Neural cell (in vitro differentiated cells): ENCODE measurements around the gene OR10G8. TPM values are rescaled to one million over a fixed set of nuclear protein-coding genes. Genes with fewer than 3 reads are reported as not detected.
"Not testable (repeated sequence)": the region's sequence is repeated elsewhere in the genome, so short reads cannot be mapped to it uniquely, and the experiment has no call there.

Experiments
- H2AFZ ChIP-seq: fragments of 200-600, 300-800 bp; sonication (generic), shearing (Covaris generic); 2 replicates; pipeline ENCODE4 v1.6.0; 2014; ENCODE audit warnings: low read depth, mild to moderate bottlenecking, antibody characterized with exemption, low read length, moderate library complexity
- H3F3A ChIP-seq: fragments of 200-600 bp; shearing (Covaris generic); 2 replicates; pipeline ENCODE4 v1.6.1; 2016; ENCODE audit warnings: mild to moderate bottlenecking, moderate library complexity, mixed read lengths, antibody characterized with exemption, low read length; ENCODE audit not compliant: insufficient read depth, poor library complexity, severe bottlenecking
- H3K27ac ChIP-seq: fragments of 200-600, 300-800 bp; sonication (generic), shearing (Covaris generic); 2 replicates; pipeline ENCODE4 v1.5.1; 2014; ENCODE audit warnings: mild to moderate bottlenecking, low read length, moderate library complexity
- H3K27me3 ChIP-seq: fragments of 300-800, 200-600 bp; sonication (generic), shearing (Covaris generic); 2 replicates; pipeline ENCODE4 v1.6.0; 2014; ENCODE audit warnings: mild to moderate bottlenecking, low read depth, low read length, moderate library complexity; ENCODE audit not compliant: insufficient read depth
- H3K36me3 ChIP-seq: fragments of 300-800, 200-600 bp; sonication (generic), shearing (Covaris generic); 2 replicates; pipeline ENCODE4 v1.5.1; 2014; ENCODE audit warnings: mild to moderate bottlenecking, antibody characterized with exemption, low read length, moderate library complexity; ENCODE audit not compliant: insufficient read depth
- H3K4me2 ChIP-seq: fragments of 300-800, 200-600 bp; sonication (generic), shearing (Covaris generic); 2 replicates; pipeline ENCODE4 v1.6.0; 2014; ENCODE audit warnings: mild to moderate bottlenecking, low read length
- H3K4me3 ChIP-seq: fragments of 300-800, 200-600 bp; sonication (generic), shearing (Covaris generic); 2 replicates; pipeline ENCODE4 v1.5.1; 2014; ENCODE audit warnings: mild to moderate bottlenecking, low read length, moderate library complexity
- H3K79me2 ChIP-seq: fragments of 200-600 bp; shearing (Covaris generic); replicated peaks from 2 replicates; pipeline ENCODE4 v1.6.0; 2014; ENCODE audit warnings: mild to moderate bottlenecking, low read length, moderate library complexity; ENCODE audit not compliant: insufficient read depth
- H3K9ac ChIP-seq: fragments of 300-800, 200-600 bp; sonication (generic), shearing (Covaris generic); 2 replicates; pipeline ENCODE4 v1.6.1; 2016; ENCODE audit warnings: mild to moderate bottlenecking, low read length, mixed read lengths
- H3K9me2 ChIP-seq: fragments of 200-600 bp; shearing (Covaris generic); 2 replicates; pipeline ENCODE4 v1.6.1; 2016; ENCODE audit warnings: mild to moderate bottlenecking, low read length, mixed read lengths; ENCODE audit not compliant: insufficient read depth
- H3K9me3 ChIP-seq: fragments of 200-600, 300-800 bp; sonication (generic), shearing (Covaris generic); 2 replicates; pipeline ENCODE4 v1.6.1; 2016; ENCODE audit warnings: mild to moderate bottlenecking, mixed run types, low read length, moderate library complexity, mixed read lengths
- H4K20me1 ChIP-seq: fragments of 200-600 bp; shearing (Covaris generic); 2 replicates; pipeline ENCODE4 v1.6.1; 2016; ENCODE audit warnings: mild to moderate bottlenecking, mixed run types; ENCODE audit not compliant: insufficient read depth
- EP300 ChIP-seq: fragments of 450-650 bp; conservative IDR thresholded peaks from 2 replicates; pipeline ENCODE4 v1.6.1; 2014; ENCODE audit warnings: antibody characterized with exemption, mild to moderate bottlenecking, moderate library complexity; ENCODE audit not compliant: poor library complexity, severe bottlenecking
- MXI1 ChIP-seq: fragments of 450-650 bp; conservative IDR thresholded peaks from 2 replicates; pipeline ENCODE4 v1.6.1; 2014; ENCODE audit warnings: antibody characterized with exemption, mild to moderate bottlenecking; ENCODE audit not compliant: poor library complexity, severe bottlenecking
- POLR2AphosphoS5 ChIP-seq: IDR thresholded peaks from 2 replicates; pipeline ENCODE4 v1.6.1; 2012
- RAD21 ChIP-seq: fragments of 450-650 bp; conservative IDR thresholded peaks from 2 replicates; pipeline ENCODE4 v1.6.1; 2014; ENCODE audit warnings: antibody characterized with exemption, mild to moderate bottlenecking, moderate library complexity
- REST ChIP-seq: IDR thresholded peaks from 2 replicates; pipeline ENCODE4 v1.6.1; 2012; ENCODE audit warnings: borderline replicate concordance
- SMC3 ChIP-seq: fragments of 450-650 bp; conservative IDR thresholded peaks from 2 replicates; pipeline ENCODE4 v1.6.1; 2014; ENCODE audit warnings: antibody characterized with exemption, mild to moderate bottlenecking, moderate library complexity; ENCODE audit not compliant: poor library complexity
- TAF1 ChIP-seq: IDR thresholded peaks from 2 replicates; pipeline ENCODE4 v1.6.1; 2012; ENCODE audit warnings: low read depth
- polyA plus RNA-seq: library from polyadenylated mRNA; depleted of rRNA; stranded (reverse); fragments of >200 nt; gene quantifications from 2 replicates; pipeline ENCODE4 v1.2.3, GENCODE V29; 2014
- TF ChIP-seq, protein P1 (sequence below): fragments of 450-650 bp; IDR thresholded peaks from 2 replicates; pipeline ENCODE4 v1.5.1; 2014; ENCODE audit warnings: antibody characterized with exemption, mild to moderate bottlenecking, moderate library complexity; ENCODE audit not compliant: poor library complexity, severe bottlenecking

Gene OR10G8
- polyA plus RNA-seq, 1 donor from 2014 or later: not detected

GRCh38 chr11:123979311-123979710 is 47.3 kb upstream of the OR10G8 start:
- TF ChIP-seq EP300: no peak
- H3F3A ChIP-seq: no peaks in the 10 kb centered on the region
- H3K4me3 ChIP-seq: no peak overlapping the region
- H3K9me3 ChIP-seq: no peaks in the 10 kb centered on the region
- no peak overlapping the region for H3K9ac ChIP-seq
- no peaks in the 10 kb centered on the region for H3K79me2 ChIP-seq
- no peak overlapping the region for H3K27ac ChIP-seq
- H3K27me3 ChIP-seq: no peaks in the 10 kb centered on the region
- H3K4me2 ChIP-seq: no peak overlapping the region
- no peaks in the 10 kb centered on the region for H3K36me3 ChIP-seq
- no peaks in the 10 kb centered on the region for H3K9me2 ChIP-seq
- no peaks in the 10 kb centered on the region for H4K20me1 ChIP-seq
- H2AFZ ChIP-seq: no peak overlapping the region

DNA sequence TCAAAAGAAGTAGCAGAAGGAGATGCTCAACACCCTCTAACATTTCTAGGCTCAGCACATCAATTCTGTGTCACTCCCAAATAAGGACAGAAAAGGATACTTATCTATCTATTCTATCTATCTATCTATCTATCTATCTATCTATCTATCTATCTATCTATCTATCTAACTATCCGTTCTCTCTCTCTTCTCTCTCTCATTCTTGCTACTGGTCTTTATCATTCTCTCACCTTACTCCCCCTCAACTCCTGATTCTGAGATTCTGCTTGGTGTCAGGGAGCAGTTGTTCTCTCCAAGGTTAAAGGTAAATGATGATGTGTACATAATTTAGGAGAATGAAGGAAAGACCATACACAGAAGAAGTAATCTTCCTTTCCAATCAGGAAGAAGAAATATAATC is 31.5 kb upstream of the OR10G8 start, which contains the start of gene OR10G6:
OR10G6 (minus strand) TSS at position 43 of the 400 bp plus-strand sequence; CDS start at position 43, 0 bp downstream.
- H3K79me2 ChIP-seq: no peaks in the 10 kb centered on the region
- no peaks in the 10 kb centered on the region for H3K27me3 ChIP-seq
- no peaks in the 10 kb centered on the region for H3F3A ChIP-seq
- H2AFZ ChIP-seq: no peak within 1 kb of the TSS
- no peaks in the 10 kb centered on the region for H3K9me3 ChIP-seq
- H3K36me3 ChIP-seq: no peaks in the 10 kb centered on the region
- H4K20me1 ChIP-seq: no peaks in the 10 kb centered on the region
- H3K9ac ChIP-seq: no peak within 1 kb of the TSS
- no peaks in the 10 kb centered on the region for H3K9me2 ChIP-seq
- H3K4me2 ChIP-seq: no peak within 1 kb of the TSS
- H3K4me3 ChIP-seq: no peak within 1 kb of the TSS
- no peak for TF ChIP-seq EP300
- TF ChIP-seq SMC3: no peak
- no peak for TF ChIP-seq TAF1
- TF ChIP-seq POLR2AphosphoS5: no peak
- no peak for TF ChIP-seq MXI1
- no peak within 1 kb of the TSS for H3K27ac ChIP-seq

DNA sequence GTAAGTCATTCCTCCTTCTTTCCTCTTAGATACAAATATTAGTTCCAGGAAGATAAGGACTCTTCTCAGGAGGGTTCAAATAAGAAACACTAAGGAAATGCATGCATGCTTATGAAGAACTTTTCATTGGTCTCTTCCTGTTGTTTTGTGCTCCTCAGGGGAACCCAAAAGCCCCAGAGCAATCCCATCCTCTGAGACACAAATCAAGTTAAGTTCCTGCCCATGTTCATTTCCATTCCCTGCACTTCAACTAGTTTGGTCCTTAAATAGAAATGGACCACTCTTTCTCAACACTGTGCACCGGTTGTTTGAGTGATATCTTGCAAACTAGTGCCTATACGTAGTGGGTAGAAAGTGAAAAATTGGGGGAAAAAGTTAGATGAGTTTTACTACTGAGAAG is 13.9 kb upstream of the OR10G8 start, which contains the start of gene OR10G4:
OR10G4 (plus strand) TSS at position 301 of the 400 bp plus-strand sequence. CDS start 2,578 bp downstream, outside the sequence.
- H3K79me2 ChIP-seq: no peaks in the 10 kb centered on the region
- no peak within 1 kb of the TSS for H3K9ac ChIP-seq
- H3K9me2 ChIP-seq: no peaks in the 10 kb centered on the region
- H3K4me3 ChIP-seq: no peak within 1 kb of the TSS
- no peaks in the 10 kb centered on the region for H3K9me3 ChIP-seq
- H3K4me2 ChIP-seq: no peak within 1 kb of the TSS
- TF ChIP-seq POLR2AphosphoS5 (no peak), EP300 (no peak), TAF1 (no peak), REST (no peak), SMC3 (no peak), RAD21 (no peak)
- TF ChIP-seq, protein P1, sequence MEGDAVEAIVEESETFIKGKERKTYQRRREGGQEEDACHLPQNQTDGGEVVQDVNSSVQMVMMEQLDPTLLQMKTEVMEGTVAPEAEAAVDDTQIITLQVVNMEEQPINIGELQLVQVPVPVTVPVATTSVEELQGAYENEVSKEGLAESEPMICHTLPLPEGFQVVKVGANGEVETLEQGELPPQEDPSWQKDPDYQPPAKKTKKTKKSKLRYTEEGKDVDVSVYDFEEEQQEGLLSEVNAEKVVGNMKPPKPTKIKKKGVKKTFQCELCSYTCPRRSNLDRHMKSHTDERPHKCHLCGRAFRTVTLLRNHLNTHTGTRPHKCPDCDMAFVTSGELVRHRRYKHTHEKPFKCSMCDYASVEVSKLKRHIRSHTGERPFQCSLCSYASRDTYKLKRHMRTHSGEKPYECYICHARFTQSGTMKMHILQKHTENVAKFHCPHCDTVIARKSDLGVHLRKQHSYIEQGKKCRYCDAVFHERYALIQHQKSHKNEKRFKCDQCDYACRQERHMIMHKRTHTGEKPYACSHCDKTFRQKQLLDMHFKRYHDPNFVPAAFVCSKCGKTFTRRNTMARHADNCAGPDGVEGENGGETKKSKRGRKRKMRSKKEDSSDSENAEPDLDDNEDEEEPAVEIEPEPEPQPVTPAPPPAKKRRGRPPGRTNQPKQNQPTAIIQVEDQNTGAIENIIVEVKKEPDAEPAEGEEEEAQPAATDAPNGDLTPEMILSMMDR: no peak
- H3K27me3 ChIP-seq: no peaks in the 10 kb centered on the region
- no peaks in the 10 kb centered on the region for H4K20me1 ChIP-seq
- no peak within 1 kb of the TSS for H3K27ac ChIP-seq
- no peaks in the 10 kb centered on the region for H3K36me3 ChIP-seq
- H2AFZ ChIP-seq: no peak within 1 kb of the TSS
- no peaks in the 10 kb centered on the region for H3F3A ChIP-seq

DNA sequence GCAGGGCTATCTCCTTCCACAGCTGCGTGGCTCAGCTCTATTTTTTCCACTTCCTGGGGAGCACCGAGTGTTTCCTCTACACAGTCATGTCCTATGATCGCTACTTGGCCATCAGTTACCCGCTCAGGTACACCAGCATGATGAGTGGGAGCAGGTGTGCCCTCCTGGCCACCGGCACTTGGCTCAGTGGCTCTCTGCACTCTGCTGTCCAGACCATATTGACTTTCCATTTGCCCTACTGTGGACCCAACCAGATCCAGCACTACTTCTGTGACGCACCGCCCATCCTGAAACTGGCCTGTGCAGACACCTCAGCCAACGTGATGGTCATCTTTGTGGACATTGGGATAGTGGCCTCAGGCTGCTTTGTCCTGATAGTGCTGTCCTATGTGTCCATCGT is 10.8 kb upstream of the OR10G8 start:
- H4K20me1 ChIP-seq, H3K27ac ChIP-seq, H3F3A ChIP-seq, H3K9me3 ChIP-seq, H2AFZ ChIP-seq, H3K36me3 ChIP-seq, H3K9me2 ChIP-seq, H3K9ac ChIP-seq, H3K4me2 ChIP-seq, H3K79me2 ChIP-seq, H3K27me3 ChIP-seq, H3K4me3 ChIP-seq: not testable (repeated sequence)
